ENCODE data around the gene PITRM1.

GRCh38 chr10:3210251-3210877 lies 37.8 kb upstream of the PITRM1 start:
- TF ChIP-seq RAD21 (IDR thresholded peaks at IDR 0.05; ENCODE audit: low read depth) (no peak), TCF12 (IDR thresholded peaks at IDR 0.05; ENCODE audit: low read depth) (no peak)

Measured in Ishikawa (cell line).